OCI-M2 (cell line): ENCODE data around the gene PERCC1.
"Not testable (repeated sequence)": the region's sequence is repeated elsewhere in the genome, so short reads cannot be mapped to it uniquely, and the experiment has no call there.

Source experiments
- DNase-seq: peaks from one replicate; lab custom pipeline; 2025; ENCODE audit not compliant: unreplicated experiment; lab: John Stamatoyannopoulos, UW

PERCC1 gene

DNA sequence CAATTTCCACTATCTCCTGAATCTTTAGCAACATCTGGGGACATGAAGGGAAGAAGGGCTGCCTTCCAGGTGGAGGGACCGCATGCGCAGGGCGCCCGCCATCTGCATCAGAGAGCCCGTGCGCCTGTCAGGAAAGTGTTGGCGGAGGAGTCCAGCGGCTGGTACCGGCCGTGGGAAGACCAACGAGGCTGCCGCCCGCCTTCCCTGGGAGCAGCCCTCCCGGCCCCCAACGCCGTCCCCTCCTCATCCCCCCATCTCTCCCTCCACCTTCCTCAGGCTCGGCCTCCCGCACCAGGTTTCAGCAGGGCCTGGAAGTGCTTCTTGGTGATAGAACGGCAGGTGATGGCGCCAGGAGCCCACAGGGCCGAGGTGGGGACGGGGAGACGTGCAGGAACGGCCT lies 35.2 kb downstream of the PERCC1 start:
- DNase-seq: no peak

DNA sequence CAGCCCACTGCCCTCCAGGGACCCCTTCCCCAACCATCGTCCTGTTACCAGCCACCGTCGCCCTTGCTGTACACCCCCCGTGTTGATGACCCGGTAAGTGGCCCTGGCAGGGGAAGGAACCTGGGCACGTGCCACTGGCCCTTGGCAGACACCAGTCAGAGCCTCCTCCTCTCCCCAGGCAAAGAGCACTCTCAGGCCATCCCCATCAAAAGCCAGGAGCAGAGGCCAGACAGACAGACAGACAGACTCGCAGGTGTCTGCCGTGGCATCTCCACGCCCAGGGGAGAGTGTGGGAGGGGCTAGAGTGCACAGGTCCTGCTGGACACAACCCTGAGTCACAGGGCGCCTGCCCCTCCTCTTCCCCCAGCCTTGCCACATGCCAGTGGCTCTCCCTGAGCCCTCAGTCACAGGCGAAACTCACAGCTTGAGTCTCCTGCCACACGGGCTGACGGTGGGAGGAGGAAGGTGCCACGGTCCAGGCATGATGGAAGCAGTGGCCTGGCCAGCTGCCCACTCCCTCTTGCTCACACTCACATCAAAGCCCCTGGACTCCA lies 36.2 kb downstream of the PERCC1 start:
- DNase-seq: no peak

GRCh38 chr16:1468426-1468810 lies 37.5 kb downstream of the PERCC1 start:
- DNase-seq: no peak

DNA sequence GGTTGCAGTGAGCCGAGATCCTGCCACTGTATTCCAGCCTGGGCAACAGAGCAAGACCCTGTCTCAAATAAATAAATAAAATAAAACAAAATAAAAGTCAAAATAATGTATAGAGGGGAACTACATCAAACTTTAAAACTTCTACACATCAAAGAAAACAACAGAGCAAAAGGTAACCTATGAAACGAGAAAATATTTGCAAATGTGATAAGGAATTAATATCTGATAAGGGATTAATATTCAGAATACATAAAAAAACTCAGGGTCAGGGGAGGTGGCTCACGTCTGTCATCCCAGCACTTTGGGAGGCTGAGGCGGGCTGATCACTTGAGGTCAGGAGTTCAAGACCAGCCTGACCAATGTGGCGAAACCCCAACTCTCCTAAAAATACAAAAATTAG lies 38.3 kb downstream of the PERCC1 start:
- DNase-seq: not testable (repeated sequence)

GRCh38 chr16:1469693-1470201 lies 38.9 kb downstream of the PERCC1 start:
- no peak for DNase-seq

- DNase-seq: no peak
These were observed 39.8 kb downstream of the PERCC1 start for GRCh38 chr16:1470481-1471251.

DNA sequence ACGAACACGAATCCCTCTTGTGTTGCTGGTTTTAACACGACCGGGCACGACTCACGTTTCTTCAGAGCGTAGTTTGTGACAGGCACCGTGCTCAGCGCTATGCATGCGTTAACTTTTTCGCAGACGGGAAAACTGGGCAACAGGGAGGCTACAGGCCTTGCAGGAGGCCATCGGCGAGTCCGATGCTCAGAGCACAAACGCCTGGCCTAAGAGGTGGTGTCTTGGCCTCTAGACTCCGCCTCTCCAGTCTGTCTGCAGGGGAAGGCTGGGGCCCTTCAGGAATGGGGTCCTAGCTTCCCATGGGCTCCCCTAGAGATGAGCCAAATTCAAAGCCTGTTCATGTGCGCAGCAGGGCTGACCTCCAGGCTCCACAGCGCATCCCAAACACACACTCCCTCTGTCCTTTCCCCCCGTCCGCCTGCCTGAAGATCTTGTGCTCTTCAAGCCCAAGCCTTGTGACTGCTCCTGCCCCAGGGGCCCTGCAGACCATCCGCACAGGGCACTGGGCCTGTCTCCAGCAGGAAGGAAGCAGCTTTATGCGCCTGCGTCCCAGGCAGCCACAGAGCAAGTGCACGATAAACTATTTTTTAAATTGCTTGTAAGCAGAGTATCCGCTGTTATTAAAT lies 40.8 kb downstream of the PERCC1 start:
- no peak for DNase-seq

GRCh38 chr16:1472974-1473373 lies 42.1 kb downstream of the PERCC1 start:
- no peak for DNase-seq

- DNase-seq: no peak
These were observed 43.4 kb downstream of the PERCC1 start for GRCh38 chr16:1474082-1474795.

DNA sequence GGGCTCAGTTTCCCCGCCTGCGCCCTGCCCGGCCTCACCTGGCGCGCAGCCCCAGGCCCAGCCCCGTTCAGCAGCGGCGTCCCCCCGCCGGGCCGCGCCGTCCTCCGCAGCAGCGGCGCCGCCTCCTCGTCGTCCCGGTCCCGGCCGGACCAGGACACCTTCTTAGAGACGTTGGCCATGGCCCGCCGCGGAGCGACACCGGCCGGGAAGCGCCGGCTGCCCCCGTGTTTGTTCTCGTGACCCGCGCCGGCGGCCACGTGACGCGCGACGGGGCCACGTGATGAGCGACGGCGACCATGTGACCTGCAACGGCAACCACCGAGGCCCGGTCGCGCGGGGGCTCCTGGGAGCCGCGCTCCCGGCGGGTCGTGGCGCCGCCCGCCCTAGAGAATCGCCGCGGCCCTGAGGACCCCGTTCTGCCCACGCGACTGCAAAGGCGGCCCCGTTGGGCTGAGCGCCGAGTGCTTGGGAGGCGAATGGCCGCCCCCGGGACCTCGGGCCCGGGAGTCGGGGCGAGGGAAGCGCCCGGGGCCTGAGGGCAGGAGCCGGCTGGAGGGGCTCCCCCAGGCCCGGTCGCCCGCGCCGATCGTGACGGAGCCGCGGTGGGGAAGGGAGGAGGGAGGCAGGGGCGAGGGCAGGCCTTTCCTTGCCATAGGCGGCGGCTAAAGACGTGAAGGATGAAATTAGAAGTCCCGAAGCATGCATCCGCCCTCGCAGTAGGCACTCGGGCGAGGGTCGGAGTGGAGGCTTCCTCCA lies 44.1 kb downstream of the PERCC1 start, which contains the start of gene CLCN7:
Gene CLCN7, minus strand, starts transcription at position 233 of the 756 bp plus-strand sequence. Its CDS starts 54 bp downstream, at position 179.
- DNase-seq: no peak

DNA sequence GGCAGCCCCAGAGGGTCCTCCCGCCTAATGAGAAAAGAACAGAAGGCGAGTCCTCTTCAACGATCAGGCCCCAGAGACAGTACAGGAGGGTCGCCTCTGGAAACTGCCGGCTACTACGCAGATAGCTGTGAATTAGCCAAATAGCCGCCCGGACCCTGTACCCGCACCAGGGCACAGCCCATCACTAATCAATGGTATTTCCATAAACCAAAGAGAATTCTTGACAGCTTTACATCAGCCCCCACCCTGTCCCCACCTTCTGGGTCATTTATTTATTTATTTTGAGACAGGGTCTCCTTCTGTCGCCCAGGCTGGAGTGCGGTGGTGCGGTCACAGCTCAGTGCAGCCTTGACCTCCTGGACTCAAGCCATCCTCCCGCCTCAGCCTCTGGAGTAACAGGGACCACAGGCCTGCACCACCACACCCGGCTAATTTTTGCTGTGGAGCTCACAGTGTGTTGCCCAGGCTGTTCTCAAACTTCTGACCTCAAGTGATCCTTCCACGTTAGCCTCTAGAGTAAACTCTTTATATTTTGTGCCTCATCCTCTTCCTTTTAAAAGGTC lies 44.8 kb downstream of the PERCC1 start:
- no peak for DNase-seq

- DNase-seq: no peak
These were observed 46.2 kb downstream of the PERCC1 start for GRCh38 chr16:1477033-1477432.

- DNase-seq: not testable (repeated sequence)
These were observed 48.1 kb downstream of the PERCC1 start for GRCh38 chr16:1478937-1479336.

DNA sequence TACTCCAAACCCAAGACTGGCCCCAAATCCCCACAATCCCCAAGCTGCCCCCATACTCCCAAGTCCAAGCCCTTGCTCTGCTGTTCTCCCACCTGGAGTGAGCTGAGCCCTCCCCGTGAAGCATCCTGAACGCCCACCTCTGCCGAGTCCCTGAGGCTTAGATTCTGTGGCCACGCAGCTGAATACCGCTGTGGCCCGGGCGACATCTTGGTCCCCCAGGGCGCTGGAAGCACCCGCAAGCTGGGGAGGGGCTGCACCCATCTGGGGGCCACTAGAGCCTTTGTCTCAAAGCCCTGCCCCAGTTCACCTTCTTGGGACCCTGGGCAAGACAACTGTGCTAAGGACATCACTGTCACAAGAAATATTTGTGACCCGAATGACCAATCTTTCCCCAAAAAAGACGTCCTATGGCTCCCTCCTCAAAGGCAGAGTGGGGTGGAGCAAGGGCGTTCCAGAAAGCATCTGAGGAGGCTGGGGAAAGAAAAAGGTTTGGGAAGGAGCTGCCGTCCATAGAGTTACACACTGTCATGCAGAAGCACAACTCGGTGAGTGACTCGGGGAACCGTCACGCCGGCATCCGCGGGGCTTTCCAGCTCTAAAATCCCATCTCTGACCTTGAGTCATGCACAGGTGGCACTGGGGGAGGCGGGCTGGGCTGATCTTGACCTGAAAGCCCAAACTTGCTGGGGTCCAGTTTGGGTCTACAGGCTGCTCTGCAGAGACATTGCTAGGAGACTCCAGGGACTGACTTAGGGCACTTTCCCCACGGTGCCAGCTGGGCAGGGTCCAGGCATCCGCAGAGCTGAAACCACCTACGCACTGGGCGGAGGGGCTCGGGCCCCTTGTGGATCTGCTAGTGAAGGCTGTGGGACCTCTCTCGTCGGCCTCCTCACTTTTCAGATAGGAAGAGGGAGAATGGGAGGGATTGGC lies 51.3 kb downstream of the PERCC1 start:
- no peak for DNase-seq
